Hypothalamus (tissue), 51 donors: ENCODE results near the gene SELPLG.
"Not testable (repeated sequence)": the region's sequence is repeated elsewhere in the genome, so short reads cannot be mapped to it uniquely, and the experiment has no call there.

Source experiments
- DNase-seq, 51 donors: peaks; one replicate each; lab custom pipeline; 2025; lab: John Stamatoyannopoulos, UW

The SELPLG gene, protein sequence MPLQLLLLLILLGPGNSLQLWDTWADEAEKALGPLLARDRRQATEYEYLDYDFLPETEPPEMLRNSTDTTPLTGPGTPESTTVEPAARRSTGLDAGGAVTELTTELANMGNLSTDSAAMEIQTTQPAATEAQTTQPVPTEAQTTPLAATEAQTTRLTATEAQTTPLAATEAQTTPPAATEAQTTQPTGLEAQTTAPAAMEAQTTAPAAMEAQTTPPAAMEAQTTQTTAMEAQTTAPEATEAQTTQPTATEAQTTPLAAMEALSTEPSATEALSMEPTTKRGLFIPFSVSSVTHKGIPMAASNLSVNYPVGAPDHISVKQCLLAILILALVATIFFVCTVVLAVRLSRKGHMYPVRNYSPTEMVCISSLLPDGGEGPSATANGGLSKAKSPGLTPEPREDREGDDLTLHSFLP

GRCh38 chr12:108633534-108634248 lies at the start of gene SELPLG:
Gene SELPLG, minus strand, starts transcription at chr12:108633894. Its CDS starts 9,587 bp downstream, at chr12:108624307.
- DNase-seq, result peak in 27 of 51 donors; percentile 15 to 70 (median 35)

GRCh38 chr12:108681317-108681716 lies 47.6 kb upstream of the SELPLG start:
- no peak for DNase-seq

- DNase-seq, result no peak
Observed at GRCh38 chr12:108679106-108679681, 45.5 kb upstream of the SELPLG start.

GRCh38 chr12:108678104-108678730 lies 44.5 kb upstream of the SELPLG start:
- DNase-seq, result no peak

DNA sequence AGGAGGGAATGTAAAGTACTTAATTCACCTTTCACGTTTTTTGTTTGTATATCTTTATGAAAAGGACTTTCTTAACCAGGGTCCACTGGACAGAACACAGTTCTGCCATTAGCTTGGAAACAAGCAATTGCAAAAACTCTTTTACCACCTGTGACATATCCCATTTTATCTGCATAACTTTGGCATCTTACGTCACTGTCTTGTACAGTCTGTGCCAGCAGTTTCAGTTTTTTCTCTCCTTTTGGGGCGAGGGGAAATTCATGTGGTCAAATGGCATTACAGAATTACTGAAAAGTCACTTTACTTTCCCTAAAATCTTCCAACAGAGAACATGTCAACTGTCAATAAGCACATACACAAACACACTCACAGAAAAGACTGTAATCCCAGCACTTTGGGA lies 43.7 kb upstream of the SELPLG start:
- DNase-seq, result no peak

GRCh38 chr12:108676707-108677106 lies 43.0 kb upstream of the SELPLG start:
- no peak for DNase-seq

GRCh38 chr12:108675792-108676191 lies 42.1 kb upstream of the SELPLG start:
- DNase-seq, result no peak

- no peak for DNase-seq
Observed at GRCh38 chr12:108672054-108672453, 38.4 kb upstream of the SELPLG start.

- DNase-seq, result no peak
Observed at GRCh38 chr12:108671110-108671509, 37.4 kb upstream of the SELPLG start.

DNA sequence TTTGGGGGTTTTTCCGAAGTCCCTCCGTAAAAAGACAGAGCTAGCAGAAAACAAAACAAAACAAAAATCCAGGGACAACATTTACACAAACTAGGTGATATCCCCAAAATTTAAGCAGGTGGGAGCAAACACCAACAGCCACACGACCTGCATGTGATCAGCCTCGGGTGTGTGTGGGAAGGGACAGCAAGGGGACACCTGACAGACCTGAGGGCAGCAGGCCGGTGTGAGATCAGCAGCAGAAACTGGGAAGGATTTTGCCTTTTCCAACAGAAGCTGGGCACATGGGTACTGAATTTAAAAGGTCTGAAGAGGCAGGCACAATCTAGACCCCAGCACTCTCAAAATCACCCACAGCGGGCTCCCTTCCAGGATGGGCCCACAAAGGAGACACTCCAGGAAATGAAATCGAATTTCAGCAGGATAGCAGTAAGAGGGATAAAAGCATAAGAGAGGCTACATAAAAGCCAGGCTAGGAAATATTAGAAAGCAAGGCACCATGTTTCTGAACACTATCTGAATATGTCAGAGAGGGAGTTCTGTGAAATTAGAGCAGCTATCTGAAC lies 36.5 kb upstream of the SELPLG start:
- DNase-seq, result no peak

DNA sequence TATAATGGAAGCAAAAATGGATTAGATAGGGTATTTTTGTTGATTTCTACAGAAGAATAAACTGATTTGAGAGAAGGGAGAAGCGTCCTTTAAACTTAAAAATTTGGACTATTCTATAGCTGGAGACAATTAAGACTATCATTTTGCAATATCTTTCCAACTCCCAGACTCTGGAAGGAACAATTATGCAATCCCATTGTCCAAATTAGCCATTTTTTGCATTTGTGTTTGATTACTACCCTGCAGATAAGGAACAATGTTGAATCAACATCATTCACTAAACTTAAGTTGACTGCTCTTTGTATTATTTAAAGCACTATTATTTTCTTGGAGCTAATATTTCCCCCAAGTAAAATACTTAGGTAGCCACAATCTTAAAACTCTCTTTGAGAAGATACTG lies 34.8 kb upstream of the SELPLG start:
- DNase-seq, result no peak

DNA sequence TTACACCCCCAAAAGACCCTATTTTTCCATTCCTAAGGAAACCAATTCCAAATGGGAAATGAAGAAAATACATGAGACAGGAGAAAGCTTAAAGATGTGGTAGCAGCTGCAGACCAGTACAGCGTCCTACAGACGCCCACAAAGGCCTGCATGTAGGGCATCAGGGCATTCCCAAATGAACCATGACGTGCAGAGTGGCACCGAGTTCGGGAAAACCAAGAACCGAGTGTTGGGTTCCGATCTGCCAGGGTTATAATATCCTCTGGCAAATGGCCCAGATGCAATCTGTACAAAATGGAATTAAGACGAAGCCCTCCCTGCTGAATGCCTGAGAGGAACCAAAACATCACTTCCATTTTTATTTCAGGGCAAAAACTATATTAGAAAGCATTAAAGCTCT lies 34.4 kb upstream of the SELPLG start:
- DNase-seq, result no peak

GRCh38 chr12:108667349-108667748 lies 33.7 kb upstream of the SELPLG start:
- DNase-seq, result no peak

DNA sequence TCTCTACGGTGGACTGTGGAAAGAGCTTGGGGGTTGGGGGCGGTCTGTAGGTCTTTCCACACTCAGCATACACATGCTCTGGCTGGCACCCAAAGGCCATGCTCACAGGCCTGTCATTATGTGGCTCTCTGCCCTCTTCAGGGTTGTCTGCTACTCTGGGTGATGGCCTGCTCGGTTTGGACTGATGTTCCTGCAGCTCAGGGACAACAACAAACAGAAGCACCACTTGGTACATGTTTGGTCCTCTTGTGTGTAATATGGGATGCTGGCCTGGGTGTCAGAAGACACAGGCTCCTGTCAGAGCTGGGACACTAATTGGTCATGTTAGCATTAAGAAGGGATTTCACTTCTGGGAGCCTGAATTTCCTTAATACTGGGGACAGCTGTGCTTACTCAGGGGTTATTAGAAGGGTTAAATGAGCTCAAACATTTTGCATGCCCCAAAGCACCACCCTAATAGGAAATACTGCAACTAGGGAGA lies 32.7 kb upstream of the SELPLG start:
- DNase-seq, result peak in 13 of 51 donors; percentile 3 to 59 (median 28)

DNA sequence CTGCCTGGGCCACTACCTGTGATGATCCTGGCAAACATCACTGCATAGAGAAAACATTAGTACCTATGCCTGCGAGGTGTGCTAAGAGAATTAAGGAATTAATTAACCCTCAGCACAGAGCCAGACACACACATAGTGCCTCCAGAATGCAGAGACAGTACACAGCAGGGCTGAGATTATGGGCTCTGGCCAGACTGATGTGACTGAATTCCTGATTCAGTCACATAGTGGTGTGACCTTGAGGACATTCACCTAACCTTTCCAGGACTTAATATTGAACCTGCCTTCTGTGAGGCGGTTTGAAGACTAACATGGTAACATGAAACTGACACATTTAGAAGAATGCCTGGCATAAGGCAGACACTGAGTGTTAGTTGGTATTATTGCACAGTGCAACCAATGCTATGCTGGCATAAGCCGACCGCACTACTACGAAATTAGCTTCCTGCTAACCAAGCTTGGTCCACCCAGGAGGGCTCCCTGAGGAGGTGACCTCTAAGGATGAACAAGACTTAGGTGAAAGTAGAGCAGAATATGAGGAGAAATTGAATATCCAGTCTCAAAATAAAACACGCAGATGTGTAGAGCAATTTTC lies 32.0 kb upstream of the SELPLG start:
- no peak for DNase-seq

DNA sequence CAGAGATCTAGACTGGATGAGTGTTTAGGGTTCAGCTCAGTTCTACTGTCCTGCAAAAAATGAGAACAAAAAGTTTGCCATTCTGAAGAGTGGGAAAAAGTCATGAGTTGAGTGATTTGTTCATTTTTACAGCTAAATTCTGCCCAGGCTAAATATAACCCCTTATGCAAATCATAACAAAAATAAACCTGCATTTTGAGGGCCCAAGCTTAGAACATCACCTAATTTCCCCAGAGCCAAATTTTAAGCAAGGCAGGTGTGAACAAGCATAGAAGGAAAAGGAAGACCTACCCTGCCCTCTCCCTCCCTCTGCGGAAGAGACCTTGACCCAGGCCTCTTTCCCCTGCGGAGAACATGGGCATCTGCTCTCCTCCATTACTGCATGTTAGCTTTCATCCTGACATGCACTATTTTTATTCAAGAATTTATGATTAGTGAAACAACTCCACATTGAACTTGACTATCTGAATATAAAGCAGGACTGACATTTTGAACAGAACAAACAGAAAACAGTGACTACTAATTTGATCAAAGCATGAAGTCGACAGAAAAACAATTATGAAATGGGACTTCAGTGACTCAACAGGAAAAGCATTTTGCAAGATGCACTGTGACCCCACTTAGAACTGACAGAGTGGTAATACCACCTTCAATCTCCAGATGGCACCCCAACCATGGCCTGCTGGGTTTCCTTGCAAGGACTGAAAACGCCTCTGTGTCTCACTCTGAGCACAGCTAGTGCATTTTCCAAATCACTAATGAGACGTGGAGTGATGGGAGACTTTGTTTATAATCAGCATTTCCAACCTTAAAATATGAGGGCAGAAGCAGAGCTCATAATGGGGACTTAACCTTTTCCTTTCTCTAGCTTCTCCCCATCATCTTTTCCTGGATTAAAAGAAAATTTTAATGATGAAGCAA lies 30.9 kb upstream of the SELPLG start:
- DNase-seq, result peak in 43 of 51 donors; percentile 10 to 92 (median 66)

GRCh38 chr12:108663324-108664015 lies 29.8 kb upstream of the SELPLG start:
- DNase-seq, result no peak

- DNase-seq, result not testable (repeated sequence)
Observed at GRCh38 chr12:108658115-108658514, 24.4 kb upstream of the SELPLG start.
